ENCODE data around the gene SAP30BP. TPM values are rescaled to one million over a fixed set of nuclear protein-coding genes. Genes with fewer than 3 reads are reported as not detected.

Gene SAP30BP
- total and polyA plus RNA-seq, 2 of the 13 experiments (the other 11 are each of a cell fraction or from before 2014, with no cell fraction given) = 67.7 to 99.4 TPM

DNA sequence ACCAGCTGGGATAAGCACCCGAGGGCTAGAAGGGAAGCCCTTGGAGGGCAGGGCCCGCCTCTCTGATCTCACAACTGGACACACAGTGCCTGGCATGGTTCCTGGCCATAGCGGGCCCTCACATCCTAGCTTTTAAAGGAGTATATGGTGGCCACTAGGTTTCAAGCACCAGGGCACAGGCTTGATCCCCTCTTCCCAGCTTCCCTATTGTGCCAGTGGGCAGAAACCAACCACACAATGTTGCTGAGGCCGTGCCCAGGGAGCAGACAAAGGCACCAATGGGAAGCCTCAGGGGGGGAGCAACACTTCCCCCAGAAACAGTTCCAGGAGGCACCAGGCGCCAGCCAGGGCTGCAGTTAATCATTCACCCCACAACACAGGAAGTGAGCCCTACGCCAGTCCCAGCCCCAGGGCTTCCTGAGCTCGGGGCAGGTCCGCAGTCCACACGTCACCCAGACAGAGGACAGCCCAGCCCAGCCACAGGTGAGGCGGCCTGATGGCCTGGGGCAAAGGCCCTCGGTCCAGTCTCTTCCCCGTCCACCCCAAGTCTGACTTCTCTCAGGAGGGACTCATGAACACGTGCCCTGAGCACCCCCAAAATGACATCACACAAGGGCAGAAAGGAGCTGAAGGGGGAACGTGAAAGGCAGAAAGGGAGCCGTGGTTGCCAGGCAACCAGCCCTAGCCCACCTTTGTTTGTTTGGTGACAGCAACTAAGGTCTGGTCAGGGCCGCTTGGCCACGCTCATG, 21.1 kb upstream of the SAP30BP start (continued):
- TF ChIP-seq, protein P1, sequence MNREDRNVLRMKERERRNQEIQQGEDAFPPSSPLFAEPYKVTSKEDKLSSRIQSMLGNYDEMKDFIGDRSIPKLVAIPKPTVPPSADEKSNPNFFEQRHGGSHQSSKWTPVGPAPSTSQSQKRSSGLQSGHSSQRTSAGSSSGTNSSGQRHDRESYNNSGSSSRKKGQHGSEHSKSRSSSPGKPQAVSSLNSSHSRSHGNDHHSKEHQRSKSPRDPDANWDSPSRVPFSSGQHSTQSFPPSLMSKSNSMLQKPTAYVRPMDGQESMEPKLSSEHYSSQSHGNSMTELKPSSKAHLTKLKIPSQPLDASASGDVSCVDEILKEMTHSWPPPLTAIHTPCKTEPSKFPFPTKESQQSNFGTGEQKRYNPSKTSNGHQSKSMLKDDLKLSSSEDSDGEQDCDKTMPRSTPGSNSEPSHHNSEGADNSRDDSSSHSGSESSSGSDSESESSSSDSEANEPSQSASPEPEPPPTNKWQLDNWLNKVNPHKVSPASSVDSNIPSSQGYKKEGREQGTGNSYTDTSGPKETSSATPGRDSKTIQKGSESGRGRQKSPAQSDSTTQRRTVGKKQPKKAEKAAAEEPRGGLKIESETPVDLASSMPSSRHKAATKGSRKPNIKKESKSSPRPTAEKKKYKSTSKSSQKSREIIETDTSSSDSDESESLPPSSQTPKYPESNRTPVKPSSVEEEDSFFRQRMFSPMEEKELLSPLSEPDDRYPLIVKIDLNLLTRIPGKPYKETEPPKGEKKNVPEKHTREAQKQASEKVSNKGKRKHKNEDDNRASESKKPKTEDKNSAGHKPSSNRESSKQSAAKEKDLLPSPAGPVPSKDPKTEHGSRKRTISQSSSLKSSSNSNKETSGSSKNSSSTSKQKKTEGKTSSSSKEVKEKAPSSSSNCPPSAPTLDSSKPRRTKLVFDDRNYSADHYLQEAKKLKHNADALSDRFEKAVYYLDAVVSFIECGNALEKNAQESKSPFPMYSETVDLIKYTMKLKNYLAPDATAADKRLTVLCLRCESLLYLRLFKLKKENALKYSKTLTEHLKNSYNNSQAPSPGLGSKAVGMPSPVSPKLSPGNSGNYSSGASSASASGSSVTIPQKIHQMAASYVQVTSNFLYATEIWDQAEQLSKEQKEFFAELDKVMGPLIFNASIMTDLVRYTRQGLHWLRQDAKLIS (CRISPR knock-in tag; IDR thresholded peaks at IDR 0.05) = no peak
- TF ChIP-seq GATAD1 (CRISPR knock-in tag; IDR thresholded peaks at IDR 0.05) = peak; percentile 82
- TF ChIP-seq, protein P2, sequence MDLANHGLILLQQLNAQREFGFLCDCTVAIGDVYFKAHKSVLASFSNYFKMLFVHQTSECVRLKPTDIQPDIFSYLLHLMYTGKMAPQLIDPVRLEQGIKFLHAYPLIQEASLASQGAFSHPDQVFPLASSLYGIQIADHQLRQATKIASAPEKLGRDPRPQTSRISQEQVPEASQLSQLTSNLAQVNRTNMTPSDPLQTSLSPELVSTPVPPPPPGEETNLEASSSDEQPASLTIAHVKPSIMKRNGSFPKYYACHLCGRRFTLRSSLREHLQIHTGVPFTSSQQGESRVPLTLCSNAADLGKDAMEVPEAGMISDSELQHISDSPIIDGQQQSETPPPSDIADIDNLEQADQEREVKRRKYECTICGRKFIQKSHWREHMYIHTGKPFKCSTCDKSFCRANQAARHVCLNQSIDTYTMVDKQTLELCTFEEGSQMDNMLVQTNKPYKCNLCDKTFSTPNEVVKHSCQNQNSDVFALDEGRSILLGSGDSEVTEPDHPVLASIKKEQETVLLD (CRISPR knock-in tag; IDR thresholded peaks at IDR 0.05; ENCODE audit: low read depth) = 0 out of 2 replicates have a peak, but pooled peaks have one; percentile 15
- TF ChIP-seq ZNF614 (CRISPR knock-in tag; IDR thresholded peaks at IDR 0.05; ENCODE audit: borderline replicate concordance) = peak; percentile 84
- TF ChIP-seq CREM (IDR thresholded peaks at IDR 0.05) = peak; percentile 74
- TF ChIP-seq CREM (CRISPR knock-in tag; IDR thresholded peaks at IDR 0.05) = no peak
- TF ChIP-seq, protein P3, sequence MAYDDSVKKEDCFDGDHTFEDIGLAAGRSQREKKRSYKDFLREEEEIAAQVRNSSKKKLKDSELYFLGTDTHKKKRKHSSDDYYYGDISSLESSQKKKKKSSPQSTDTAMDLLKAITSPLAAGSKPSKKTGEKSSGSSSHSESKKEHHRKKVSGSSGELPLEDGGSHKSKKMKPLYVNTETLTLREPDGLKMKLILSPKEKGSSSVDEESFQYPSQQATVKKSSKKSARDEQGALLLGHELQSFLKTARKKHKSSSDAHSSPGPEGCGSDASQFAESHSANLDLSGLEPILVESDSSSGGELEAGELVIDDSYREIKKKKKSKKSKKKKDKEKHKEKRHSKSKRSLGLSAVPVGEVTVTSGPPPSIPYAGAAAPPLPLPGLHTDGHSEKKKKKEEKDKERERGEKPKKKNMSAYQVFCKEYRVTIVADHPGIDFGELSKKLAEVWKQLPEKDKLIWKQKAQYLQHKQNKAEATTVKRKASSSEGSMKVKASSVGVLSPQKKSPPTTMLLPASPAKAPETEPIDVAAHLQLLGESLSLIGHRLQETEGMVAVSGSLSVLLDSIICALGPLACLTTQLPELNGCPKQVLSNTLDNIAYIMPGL (CRISPR knock-in tag; IDR thresholded peaks at IDR 0.05; ENCODE audit: borderline replicate concordance in 1 of 2, low read depth in 1 of 2) = peak in 1 of 2 experiments; percentile 76; a peak in 2 of 4 replicates
- TF ChIP-seq AGO2 (optimal IDR thresholded peaks at IDR 0.05; ENCODE audit: low read depth, low read length) = peak; percentile 48
- peak; percentile 94; the same call in 1 of the 2 replicates for TF ChIP-seq NAIF1 (CRISPR knock-in tag; IDR thresholded peaks at IDR 0.05; ENCODE audit: borderline replicate concordance)
- TF ChIP-seq ZNF775 (CRISPR knock-in tag; IDR thresholded peaks at IDR 0.05; ENCODE audit: borderline replicate concordance) = 0 out of 2 replicates have a peak, but pooled peaks have one; percentile 60
- TF ChIP-seq NR2C2 (CRISPR knock-in tag; IDR thresholded peaks at IDR 0.05; ENCODE audit: borderline replicate concordance) = peak; percentile 32
- TF ChIP-seq, protein P4, sequence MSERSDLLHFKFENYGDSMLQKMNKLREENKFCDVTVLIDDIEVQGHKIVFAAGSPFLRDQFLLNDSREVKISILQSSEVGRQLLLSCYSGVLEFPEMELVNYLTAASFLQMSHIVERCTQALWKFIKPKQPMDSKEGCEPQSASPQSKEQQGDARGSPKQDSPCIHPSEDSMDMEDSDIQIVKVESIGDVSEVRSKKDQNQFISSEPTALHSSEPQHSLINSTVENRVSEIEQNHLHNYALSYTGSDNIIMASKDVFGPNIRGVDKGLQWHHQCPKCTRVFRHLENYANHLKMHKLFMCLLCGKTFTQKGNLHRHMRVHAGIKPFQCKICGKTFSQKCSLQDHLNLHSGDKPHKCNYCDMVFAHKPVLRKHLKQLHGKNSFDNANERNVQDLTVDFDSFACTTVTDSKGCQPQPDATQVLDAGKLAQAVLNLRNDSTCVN (CRISPR knock-in tag; IDR thresholded peaks at IDR 0.05; ENCODE audit: borderline replicate concordance) = peak; percentile 9; the same call in 1 of the 2 replicates
- TF ChIP-seq PHF21A (CRISPR knock-in tag; IDR thresholded peaks at IDR 0.05) = peak; percentile 91
- 0 out of 2 replicates have a peak, but pooled peaks have one; percentile 70 for TF ChIP-seq KLF11 (CRISPR knock-in tag; IDR thresholded peaks at IDR 0.05)
- TF ChIP-seq, protein P5, sequence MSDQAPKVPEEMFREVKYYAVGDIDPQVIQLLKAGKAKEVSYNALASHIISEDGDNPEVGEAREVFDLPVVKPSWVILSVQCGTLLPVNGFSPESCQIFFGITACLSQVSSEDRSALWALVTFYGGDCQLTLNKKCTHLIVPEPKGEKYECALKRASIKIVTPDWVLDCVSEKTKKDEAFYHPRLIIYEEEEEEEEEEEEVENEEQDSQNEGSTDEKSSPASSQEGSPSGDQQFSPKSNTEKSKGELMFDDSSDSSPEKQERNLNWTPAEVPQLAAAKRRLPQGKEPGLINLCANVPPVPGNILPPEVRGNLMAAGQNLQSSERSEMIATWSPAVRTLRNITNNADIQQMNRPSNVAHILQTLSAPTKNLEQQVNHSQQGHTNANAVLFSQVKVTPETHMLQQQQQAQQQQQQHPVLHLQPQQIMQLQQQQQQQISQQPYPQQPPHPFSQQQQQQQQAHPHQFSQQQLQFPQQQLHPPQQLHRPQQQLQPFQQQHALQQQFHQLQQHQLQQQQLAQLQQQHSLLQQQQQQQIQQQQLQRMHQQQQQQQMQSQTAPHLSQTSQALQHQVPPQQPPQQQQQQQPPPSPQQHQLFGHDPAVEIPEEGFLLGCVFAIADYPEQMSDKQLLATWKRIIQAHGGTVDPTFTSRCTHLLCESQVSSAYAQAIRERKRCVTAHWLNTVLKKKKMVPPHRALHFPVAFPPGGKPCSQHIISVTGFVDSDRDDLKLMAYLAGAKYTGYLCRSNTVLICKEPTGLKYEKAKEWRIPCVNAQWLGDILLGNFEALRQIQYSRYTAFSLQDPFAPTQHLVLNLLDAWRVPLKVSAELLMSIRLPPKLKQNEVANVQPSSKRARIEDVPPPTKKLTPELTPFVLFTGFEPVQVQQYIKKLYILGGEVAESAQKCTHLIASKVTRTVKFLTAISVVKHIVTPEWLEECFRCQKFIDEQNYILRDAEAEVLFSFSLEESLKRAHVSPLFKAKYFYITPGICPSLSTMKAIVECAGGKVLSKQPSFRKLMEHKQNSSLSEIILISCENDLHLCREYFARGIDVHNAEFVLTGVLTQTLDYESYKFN (CRISPR knock-in tag; conservative IDR thresholded peaks at IDR 0.05) = peak; percentile 92
